ENCODE measurements around the gene CAPN11.

DNA sequence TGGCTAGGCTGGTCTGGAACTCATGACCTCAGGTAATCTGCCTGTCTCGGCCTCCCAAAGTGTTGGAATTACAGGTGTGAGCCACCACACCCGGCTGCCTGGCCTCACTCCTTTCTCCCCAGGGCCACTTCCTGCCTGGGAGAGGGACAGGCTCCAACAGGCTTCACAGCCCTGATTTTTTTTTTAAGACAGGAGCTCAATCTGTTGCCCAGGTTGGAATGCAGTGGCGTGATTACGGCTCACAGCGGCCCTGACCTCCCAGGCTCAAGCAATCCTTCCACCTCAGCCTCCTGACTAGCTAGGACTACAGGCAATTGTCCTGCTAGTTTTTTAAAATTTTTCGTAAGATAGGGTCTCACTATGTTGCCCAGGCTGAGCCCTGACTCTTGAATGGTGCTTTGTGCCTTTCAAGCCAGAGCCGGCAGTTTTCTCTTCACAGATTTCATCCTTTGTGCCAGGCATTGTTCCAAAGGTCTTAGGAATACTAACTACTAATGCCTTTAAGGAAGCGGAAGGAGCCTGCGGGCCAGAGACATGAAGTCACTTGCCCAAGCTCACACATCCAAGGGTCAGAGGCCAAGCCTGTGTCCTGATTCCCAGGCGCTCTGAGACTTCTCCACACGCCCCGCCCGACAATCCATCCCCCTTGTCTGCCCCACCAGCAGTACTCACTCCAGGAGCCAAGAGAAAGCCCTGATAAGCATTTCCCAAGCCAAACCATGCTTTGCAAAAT is 19.2 kb downstream of the CAPN11 start:
- TF ChIP-seq, protein P1, sequence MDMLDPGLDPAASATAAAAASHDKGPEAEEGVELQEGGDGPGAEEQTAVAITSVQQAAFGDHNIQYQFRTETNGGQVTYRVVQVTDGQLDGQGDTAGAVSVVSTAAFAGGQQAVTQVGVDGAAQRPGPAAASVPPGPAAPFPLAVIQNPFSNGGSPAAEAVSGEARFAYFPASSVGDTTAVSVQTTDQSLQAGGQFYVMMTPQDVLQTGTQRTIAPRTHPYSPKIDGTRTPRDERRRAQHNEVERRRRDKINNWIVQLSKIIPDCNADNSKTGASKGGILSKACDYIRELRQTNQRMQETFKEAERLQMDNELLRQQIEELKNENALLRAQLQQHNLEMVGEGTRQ (IDR thresholded peaks at IDR 0.05; ENCODE audit: borderline replicate concordance, low read depth, low read length): no peak
- TF ChIP-seq, protein P2, sequence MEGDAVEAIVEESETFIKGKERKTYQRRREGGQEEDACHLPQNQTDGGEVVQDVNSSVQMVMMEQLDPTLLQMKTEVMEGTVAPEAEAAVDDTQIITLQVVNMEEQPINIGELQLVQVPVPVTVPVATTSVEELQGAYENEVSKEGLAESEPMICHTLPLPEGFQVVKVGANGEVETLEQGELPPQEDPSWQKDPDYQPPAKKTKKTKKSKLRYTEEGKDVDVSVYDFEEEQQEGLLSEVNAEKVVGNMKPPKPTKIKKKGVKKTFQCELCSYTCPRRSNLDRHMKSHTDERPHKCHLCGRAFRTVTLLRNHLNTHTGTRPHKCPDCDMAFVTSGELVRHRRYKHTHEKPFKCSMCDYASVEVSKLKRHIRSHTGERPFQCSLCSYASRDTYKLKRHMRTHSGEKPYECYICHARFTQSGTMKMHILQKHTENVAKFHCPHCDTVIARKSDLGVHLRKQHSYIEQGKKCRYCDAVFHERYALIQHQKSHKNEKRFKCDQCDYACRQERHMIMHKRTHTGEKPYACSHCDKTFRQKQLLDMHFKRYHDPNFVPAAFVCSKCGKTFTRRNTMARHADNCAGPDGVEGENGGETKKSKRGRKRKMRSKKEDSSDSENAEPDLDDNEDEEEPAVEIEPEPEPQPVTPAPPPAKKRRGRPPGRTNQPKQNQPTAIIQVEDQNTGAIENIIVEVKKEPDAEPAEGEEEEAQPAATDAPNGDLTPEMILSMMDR (IDR thresholded peaks at IDR 0.05 in 2 of 3, conservative IDR thresholded peaks at IDR 0.05 in 1 of 3; ENCODE audit: control insufficient read depth in 2 of 3, extremely low read depth in 1 of 3, insufficient read depth in 1 of 3, low read depth in 3 of 3, low read length in 3 of 3): no peak
- TF ChIP-seq TCF7 (IDR thresholded peaks at IDR 0.05; ENCODE audit: borderline replicate concordance) (no peak), MEF2A (IDR thresholded peaks at IDR 0.05; ENCODE audit: insufficient read depth, low read depth, low read length) (no peak), POLR2A (IDR thresholded peaks at IDR 0.05; ENCODE audit: low read depth, low read length) (no peak), EZH2 (IDR thresholded peaks at IDR 0.05; ENCODE audit: borderline replicate concordance, control insufficient read depth, low read depth, low read length) (no peak), POLR2AphosphoS2 (IDR thresholded peaks at IDR 0.05; ENCODE audit: low read depth, low read length) (no peak), CBFB (IDR thresholded peaks at IDR 0.05; ENCODE audit: low read depth) (no peak), POLR2AphosphoS5 (IDR thresholded peaks at IDR 0.05; ENCODE audit: low read length) (no peak), YBX1 (IDR thresholded peaks at IDR 0.05) (no peak), FOS (IDR thresholded peaks at IDR 0.05; ENCODE audit: borderline replicate concordance, extremely low read depth, insufficient read length) (no peak), TCF3 (IDR thresholded peaks at IDR 0.05; ENCODE audit: borderline replicate concordance, insufficient read depth, low read depth, low read length) (no peak), FOXM1 (IDR thresholded peaks at IDR 0.05; ENCODE audit: low read depth, low read length) (no peak)
- TF ChIP-seq, protein P3, sequence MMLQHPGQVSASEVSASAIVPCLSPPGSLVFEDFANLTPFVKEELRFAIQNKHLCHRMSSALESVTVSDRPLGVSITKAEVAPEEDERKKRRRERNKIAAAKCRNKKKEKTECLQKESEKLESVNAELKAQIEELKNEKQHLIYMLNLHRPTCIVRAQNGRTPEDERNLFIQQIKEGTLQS (IDR thresholded peaks at IDR 0.05; ENCODE audit: borderline replicate concordance, extremely low read depth, low read depth, low read length): no peak

Data from GM12878 (cell line).